Effector CD4-positive, alpha-beta T cell (primary cell): ENCODE results near the gene RASGRF2.
A peak's percentile ranks its signal among the peaks of the same experiment; 100 is the strongest.

Experiments
- DNase-seq: peaks from one replicate; pipeline ENCODE4 v3.0.0-alpha.2; 2020

Gene RASGRF2

DNA sequence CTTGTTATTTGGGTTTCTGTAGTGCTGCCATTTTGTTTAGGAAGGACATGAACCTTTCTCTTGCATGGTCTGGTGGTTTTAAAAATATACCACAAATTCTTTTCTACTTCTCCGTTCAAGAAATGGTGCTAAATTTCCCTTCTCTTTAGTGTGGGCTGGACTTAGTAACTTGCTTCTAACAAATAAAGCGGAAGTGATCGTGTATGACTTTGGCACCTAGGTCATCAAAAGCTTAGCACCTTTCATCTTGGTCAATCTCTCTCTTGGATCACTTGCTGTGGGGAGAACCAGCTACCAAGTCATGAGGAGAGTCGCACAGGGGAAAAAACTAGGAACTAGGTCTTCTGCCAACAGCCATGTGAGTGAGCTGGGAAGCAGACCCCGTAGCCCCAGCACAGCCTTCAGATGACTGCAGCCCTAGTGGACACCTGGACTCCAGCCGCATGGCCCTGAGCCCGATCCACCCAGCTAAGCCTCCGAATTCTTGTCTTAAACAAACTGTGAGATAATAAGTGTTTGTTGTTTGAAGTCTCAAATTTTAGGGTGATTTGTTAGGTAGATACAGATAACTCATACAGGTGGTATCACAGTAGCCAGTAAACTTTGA is 185.3 kb downstream of the RASGRF2 start:
- DNase-seq = no peak

- no peak for DNase-seq
These were observed 185.9 kb downstream of the RASGRF2 start for GRCh38 chr5:81146031-81146430.

DNA sequence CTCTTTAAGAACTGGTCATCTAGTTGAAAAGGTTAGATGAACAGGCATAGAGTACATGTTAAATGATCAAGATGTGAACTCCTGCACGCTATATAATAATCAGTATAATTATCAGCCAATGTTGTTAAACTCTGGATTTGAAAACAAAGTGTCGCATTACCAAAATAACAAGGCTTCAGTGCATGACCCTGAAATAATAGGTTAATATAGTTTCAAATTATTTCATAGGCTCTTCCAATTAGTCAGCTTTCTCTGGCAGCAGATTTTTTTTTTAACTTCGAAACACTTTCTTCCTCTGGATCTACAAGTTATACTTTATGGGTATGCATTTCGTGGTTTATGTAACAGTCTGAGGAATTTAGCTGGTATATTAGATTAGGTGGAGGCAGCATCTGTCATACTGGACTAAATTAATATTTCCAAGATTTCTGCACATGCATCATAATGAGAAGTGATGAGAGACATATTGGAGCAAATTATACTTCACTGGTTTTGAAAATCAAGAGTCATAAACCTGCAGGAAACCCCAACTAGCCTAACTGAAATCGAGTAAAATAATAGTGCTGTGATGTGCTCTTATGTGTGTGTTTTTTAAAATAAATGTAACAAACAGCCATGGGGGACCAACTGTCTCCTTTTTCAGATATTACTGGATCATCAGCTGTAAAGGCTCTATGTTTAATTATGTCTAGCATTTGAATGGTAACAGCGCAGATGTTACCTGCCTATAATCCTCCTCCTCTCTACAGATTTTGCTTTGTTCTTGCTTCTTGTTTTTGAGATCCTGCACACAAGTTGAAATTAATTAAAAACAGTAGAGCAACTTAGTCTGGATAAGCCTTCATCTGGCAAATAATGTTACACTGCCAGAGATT is 187.1 kb downstream of the RASGRF2 start:
- DNase-seq = no peak

- DNase-seq = no peak
These were observed 187.9 kb downstream of the RASGRF2 start for GRCh38 chr5:81147886-81148571.

GRCh38 chr5:81151546-81151945 is 191.4 kb downstream of the RASGRF2 start:
- DNase-seq = no peak

DNA sequence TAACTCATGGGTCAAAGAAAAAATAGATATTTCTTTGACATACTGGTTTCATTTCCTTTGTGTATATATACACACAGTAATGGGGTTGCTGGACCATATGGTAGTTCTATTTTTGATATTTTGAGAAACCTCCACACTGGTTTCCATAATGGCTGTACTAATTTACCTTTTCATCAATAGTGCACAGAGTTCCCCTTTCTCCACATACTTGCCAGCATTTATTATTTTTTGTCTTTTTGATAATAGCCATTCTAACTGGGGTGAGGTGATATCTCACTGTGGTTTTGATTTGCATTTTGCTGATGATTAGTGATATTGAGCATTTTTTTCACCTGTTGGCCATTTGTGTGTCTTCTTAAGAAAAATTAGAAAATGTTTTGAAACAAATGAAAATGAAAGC is 194.6 kb downstream of the RASGRF2 start:
- no peak for DNase-seq

DNA sequence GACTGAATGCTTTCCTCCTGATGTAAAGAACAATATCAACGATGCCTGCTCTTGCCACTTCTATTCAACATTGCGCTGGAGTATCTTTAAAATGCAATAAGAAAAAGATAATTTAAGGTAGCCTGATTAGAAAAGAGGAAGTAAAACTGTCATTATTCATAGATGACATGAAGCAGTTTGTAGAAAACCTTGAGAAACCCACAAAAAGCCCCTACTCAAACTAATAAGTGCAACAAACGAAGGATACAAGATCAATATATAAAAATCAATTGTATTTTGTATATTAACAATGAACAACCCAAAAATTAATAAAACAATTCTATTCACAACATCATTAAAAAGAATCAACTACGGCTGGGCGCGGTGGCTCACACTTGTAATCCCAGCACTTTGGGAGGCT is 196.6 kb downstream of the RASGRF2 start:
- no peak for DNase-seq

DNA sequence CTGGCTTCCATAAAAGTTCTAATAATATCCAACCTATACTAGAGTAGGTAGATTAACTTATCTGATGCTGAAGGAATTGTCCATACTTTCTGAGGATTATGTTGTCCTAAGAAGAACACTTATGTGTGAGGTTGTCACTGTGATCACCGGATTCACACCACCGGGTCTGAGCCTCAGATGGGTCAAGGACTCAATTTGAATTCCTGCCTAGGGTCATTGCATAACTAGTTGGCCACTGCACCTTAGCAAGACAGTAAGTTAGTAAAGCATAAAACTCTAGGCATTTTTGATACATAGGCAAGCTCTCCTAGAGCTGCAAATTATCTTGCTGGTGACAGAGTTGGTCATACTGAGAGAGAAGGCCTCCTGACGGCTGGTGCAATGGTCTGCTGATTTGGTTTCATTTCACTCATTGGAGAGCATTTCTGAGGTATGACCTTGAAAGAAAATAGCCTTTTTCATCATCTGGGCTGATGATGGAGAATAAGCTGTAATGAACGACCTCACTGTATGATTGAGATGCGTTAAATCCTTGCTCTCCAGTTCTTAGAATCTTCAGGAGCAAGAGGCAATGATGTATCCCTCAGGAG is 200.9 kb downstream of the RASGRF2 start:
- no peak for DNase-seq

DNA sequence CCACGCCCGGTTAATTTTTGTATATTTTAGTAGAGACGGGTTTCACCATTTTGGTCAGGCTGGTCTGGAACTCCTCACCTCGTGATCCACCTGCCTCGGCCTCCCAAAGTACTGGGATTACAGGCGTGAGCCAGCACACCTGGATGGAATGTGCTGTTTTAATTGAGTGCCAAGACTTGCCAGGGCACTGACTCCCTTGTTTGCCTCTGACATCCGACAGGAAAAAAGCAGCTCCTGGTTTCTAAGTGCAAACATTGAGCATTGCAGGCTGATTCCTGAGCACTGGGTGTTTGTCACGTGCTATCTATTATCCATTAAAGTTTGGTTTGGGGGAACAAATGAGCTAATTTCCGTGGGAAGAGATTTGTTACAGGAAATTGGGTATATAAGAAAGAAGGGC is 202.3 kb downstream of the RASGRF2 start:
- DNase-seq = no peak

DNA sequence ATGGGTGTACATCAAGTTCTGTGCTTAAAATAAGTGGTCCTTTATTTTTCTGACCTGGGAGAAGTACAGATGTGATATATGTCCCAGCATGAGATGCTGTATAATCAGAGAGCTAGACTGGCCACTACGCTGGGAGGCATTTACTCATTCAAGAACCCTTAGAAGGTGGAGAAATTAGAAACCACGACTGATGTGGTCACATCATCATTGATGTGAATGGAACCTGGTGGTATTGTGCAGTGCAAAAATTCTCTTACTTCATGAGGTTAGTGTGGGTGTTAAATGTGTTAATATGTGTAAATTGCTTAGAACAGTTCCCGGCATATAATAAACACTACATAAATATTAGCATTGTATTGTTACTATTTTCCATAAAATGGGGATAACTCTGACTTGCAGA is 203.5 kb downstream of the RASGRF2 start:
- no peak for DNase-seq

DNA sequence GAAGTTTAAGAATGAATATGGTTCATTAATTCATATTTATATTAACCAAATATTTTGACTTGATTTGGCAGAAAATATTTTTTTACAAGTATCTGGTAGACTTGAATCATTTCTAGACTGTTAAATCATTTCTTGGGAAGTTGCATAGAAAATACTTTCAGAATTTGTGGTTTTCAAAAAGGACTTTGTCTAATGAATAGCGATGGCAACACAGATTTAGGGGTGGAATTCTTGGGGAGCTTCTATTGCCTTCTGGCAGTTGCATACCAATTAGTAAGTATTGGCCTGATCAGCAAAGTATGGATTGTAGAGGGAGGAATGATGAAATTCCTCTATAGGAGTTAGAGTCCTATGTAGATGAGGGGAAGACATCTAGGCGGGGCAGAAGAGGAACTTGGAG is 204.3 kb downstream of the RASGRF2 start:
- no peak for DNase-seq

DNA sequence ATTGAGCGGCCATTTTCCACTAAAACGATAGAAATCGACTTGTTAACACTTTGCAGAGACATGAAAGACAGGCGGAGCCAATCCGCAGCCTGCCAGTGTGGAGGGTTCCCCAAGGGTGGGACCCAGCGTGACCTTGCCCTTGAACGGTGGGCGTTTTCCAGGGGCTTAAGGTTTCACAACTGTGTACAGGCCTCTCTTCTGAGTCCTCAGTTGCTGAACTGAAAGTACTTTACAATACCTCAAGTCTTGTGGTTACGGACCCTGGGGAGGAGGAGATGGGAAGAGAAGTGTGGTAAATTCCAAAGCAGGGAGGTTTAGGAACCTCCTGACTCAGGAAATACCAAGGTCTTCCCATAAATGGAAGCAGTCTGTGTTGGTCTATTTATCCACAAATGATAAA is 204.8 kb downstream of the RASGRF2 start:
- DNase-seq = no peak

GRCh38 chr5:81165493-81166119 is 205.4 kb downstream of the RASGRF2 start:
- peak; percentile 35 for DNase-seq

- no peak for DNase-seq
These were observed 206.3 kb downstream of the RASGRF2 start for GRCh38 chr5:81166430-81166829.

- no peak for DNase-seq
These were observed 206.9 kb downstream of the RASGRF2 start for GRCh38 chr5:81167078-81167477.

DNA sequence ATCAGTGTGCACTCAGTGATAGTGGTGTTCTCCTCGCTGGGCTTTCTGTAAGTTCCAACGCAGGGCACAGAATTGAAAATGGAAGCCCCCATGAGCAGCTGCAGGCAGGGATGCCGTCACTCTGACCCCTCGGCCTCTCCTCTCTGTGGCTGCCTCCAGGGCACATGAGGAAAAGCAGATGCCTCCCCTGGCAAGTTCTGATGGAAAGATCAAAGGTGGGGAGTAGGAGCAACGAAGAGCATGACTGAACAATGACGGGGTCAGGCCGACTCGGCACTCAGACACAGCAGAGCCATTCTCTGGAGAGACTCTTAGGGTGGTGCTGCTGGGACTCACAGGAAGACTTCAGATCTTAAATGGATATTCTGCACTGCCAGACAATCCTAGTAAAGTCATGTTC is 207.4 kb downstream of the RASGRF2 start:
- no peak for DNase-seq

- no peak for DNase-seq
These were observed 209.8 kb downstream of the RASGRF2 start for GRCh38 chr5:81169924-81170323.

- DNase-seq = no peak
These were observed 211.6 kb downstream of the RASGRF2 start for GRCh38 chr5:81171769-81172168.

DNA sequence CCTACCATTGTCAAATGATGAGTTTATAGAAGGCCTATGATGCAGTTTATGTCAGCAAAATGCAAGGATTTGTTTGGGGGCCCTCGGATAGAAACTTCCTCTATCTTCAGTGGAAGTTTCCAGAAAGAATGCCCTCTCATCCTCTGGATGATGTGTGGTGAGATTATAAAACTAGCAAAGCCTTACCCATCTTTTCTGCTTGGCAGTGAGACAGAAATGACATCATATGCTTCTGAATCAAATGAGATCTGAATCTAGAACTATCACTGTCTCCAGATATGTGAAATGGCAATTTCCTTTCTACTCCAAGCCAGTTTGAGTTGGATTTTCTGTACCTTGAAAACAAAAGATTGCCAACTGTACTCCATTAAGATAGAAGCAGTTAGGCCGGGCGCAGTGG is 212.5 kb downstream of the RASGRF2 start:
- DNase-seq = no peak

DNA sequence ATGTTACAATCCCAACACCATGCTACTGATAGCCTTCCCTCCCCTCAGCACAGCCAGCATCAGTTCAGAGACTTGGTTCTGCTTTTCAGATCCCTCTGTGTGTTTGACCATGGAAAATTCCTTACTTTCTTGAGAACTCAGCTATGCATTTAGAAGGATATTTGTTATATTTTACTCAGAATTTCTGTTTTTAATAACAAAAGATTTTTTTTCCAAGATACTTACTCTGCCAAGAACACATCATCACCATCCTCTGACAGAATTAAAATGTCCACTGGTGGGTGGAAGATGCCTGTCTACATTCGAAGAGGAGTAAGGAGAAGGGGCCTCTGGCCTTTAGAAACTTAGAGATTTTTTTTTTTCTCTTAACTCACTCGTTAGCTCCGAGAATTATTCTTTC is 216.9 kb downstream of the RASGRF2 start:
- DNase-seq = no peak

DNA sequence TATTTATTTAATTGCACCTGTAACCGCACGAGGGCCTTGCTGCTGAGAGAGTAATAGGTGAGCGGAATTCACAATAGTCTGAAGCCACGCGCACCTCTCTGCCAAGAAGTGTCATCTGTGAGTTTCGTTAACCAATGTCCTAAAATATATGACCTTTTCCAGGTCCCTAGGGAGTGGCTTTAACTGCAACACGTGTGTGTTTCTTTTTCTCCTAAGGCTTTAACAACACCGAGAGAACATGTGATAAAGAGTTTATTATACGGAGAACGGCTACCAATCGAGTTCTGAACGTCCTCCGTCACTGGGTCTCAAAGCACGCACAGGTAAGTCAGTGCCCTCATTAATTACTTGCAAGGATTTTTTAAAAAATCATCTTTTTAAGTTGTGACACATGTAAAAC is 219.8 kb downstream of the RASGRF2 start:
- DNase-seq = no peak

GRCh38 chr5:81180780-81181460 is 220.8 kb downstream of the RASGRF2 start:
- DNase-seq = no peak
